CD14-positive monocyte (primary cell): Measurements from ENCODE around the gene PNLIPRP2. TPM values are rescaled to one million over a fixed set of nuclear protein-coding genes. Genes with fewer than 3 reads are reported as not detected.

Experiments used
- DNase-seq, 3 donors: peaks; one replicate each; pipeline ENCODE4 v3.0.0-alpha.2; 2011 to 2022
- H2AFZ ChIP-seq: 2 replicates; pipeline ENCODE4 v1.6.0; 2012; ENCODE audit warnings: mild to moderate bottlenecking, low read depth, low read length, inconsistent platforms; ENCODE audit not compliant: insufficient read depth, poor library complexity, severe bottlenecking
- H3K27ac ChIP-seq, 2 donors: 1 replicate in 1 of 2; 2 replicates in 1 of 2; pipeline ENCODE4 v1.5.1; 2012 to 2013; ENCODE audit warnings: low read length in 2 of 2, control low read depth in 1 of 2, inconsistent platforms in 1 of 2, low read depth in 1 of 2, mild to moderate bottlenecking in 1 of 2
- H3K27me3 ChIP-seq, 2 donors: one replicate each; pipeline versions ENCODE4 v1.6.0 to v1.6.1; 2011 to 2013; ENCODE audit warnings: low read length in 2 of 2; ENCODE audit not compliant: control insufficient read depth in 2 of 2, insufficient read depth in 2 of 2
- H3K36me3 ChIP-seq, 2 donors: replicated peaks in 1 of 2; 1 replicate in 1 of 2; 2 replicates in 1 of 2; pipeline versions ENCODE4 v1.5.1 to v1.6.1; 2012 to 2013; ENCODE audit warnings: low read length in 2 of 2, control low read depth in 1 of 2, inconsistent platforms in 1 of 2, mild to moderate bottlenecking in 1 of 2; ENCODE audit not compliant: insufficient read depth in 2 of 2, control insufficient read depth in 1 of 2
- H3K4me1 ChIP-seq, 2 donors: 1 replicate in 1 of 2; 2 replicates in 1 of 2; pipeline versions ENCODE4 v1.5.1 to v1.6.1; 2012 to 2013; ENCODE audit warnings: low read length in 2 of 2, control low read depth in 1 of 2, inconsistent platforms in 1 of 2, mild to moderate bottlenecking in 1 of 2, moderate library complexity in 1 of 2; ENCODE audit not compliant: insufficient read depth in 2 of 2, control insufficient read depth in 1 of 2
- H3K4me2 ChIP-seq: replicated peaks from 2 replicates; pipeline ENCODE3; 2012; ENCODE audit warnings: low read length, moderate library complexity, mild to moderate bottlenecking; ENCODE audit not compliant: poor library complexity, severe bottlenecking; ENCODE audit errors: extremely low read depth
- H3K4me3 ChIP-seq, 3 experiments: fragments of 200-600 bp in 1 of 3; sonication (generic) in 1 of 3; replicated peaks in 1 of 3; 1 replicate in 2 of 3; 2 replicates in 1 of 3; pipeline ENCODE4 v1.5.1; 2011 to 2013; ENCODE audit warnings: low read length in 3 of 3, mild to moderate bottlenecking in 3 of 3, control low read depth in 2 of 3, low read depth in 2 of 3, inconsistent platforms in 1 of 3, moderate library complexity in 1 of 3
- H3K79me2 ChIP-seq: 2 replicates; pipeline ENCODE4 v1.6.0; 2012; ENCODE audit warnings: mild to moderate bottlenecking, control low read depth, inconsistent platforms, low read length, moderate library complexity; ENCODE audit not compliant: insufficient read depth
- H3K9ac ChIP-seq: 2 replicates; pipeline ENCODE4 v1.6.0; 2017; ENCODE audit warnings: low read length, mild to moderate bottlenecking; ENCODE audit not compliant: insufficient read depth, poor library complexity, severe bottlenecking
- H3K9me3 ChIP-seq, 2 donors: replicated peaks in 1 of 2; 1 replicate in 1 of 2; 2 replicates in 1 of 2; pipeline versions ENCODE4 v1.5.1 to v1.6.1; 2012 to 2013; ENCODE audit warnings: low read length in 2 of 2, control low read depth in 1 of 2; ENCODE audit not compliant: control insufficient read depth in 1 of 2, insufficient read depth in 1 of 2
- H4K20me1 ChIP-seq: 2 replicates; pipeline ENCODE4 v1.6.0; 2012; ENCODE audit warnings: mild to moderate bottlenecking, low read length, control low read depth, moderate library complexity; ENCODE audit not compliant: insufficient read depth
- H3K27ac Mint-ChIP-seq, 7 donors: one replicate each; pipeline ENCODE4 v1.8.0; 2020; ENCODE audit warnings: mild to moderate bottlenecking in 7 of 7, mixed read lengths in 7 of 7, moderate library complexity in 6 of 7, inconsistent platforms in 2 of 7
- H3K27me3 Mint-ChIP-seq, 3 donors: one replicate each; pipeline ENCODE4 v1.8.0; 2021 to 2022; ENCODE audit warnings: low read depth in 3 of 3, mild to moderate bottlenecking in 3 of 3, mixed read lengths in 3 of 3, moderate library complexity in 3 of 3, inconsistent platforms in 1 of 3
- H3K36me3 Mint-ChIP-seq, 2 donors: one replicate each; pipeline ENCODE4 v1.8.0; 2020; ENCODE audit warnings: mixed read lengths in 2 of 2, inconsistent platforms in 1 of 2, mild to moderate bottlenecking in 1 of 2
- H3K4me1 Mint-ChIP-seq: one replicate; pipeline ENCODE4 v1.8.0; 2020; ENCODE audit warnings: mild to moderate bottlenecking, mixed read lengths
- H3K4me3 Mint-ChIP-seq, 2 donors: one replicate each; pipeline ENCODE4 v1.8.0; 2020; ENCODE audit warnings: mild to moderate bottlenecking in 2 of 2, mixed read lengths in 2 of 2, moderate library complexity in 1 of 2
- H3K9me3 Mint-ChIP-seq, 7 donors: one replicate each; pipeline ENCODE4 v1.8.0; 2020 to 2022; ENCODE audit warnings: mixed read lengths in 7 of 7, mild to moderate bottlenecking in 6 of 7, moderate library complexity in 6 of 7, inconsistent platforms in 2 of 7
- CTCF ChIP-seq: fragments of 200-600 bp; IDR thresholded peaks from one replicate; pipeline ENCODE4 v1.8.0; 2022; ENCODE audit warnings: antibody characterized with exemption, mild to moderate bottlenecking
- WGBS: methylation state at CpG from one replicate; pipeline ENCODE4 v1.1.5; 2013; ENCODE audit warnings: missing lambda C conversion rate; ENCODE audit not compliant: insufficient coverage; 5-methylcytosine and 5-hydroxymethylcytosine counted together
- intact Hi-C, 2 donors: fragments of 100-400 bp; cut with micrococcal nuclease; formaldehyde crosslinking; loops; one replicate each; pipeline versions ENCODE4 v1.15.0 to v1.15.1; 2023
- polyA plus RNA-seq, 3 donors: library from polyadenylated mRNA; depleted of rRNA in 1 of 3; unstranded in 2 of 3; stranded (reverse) in 1 of 3; fragments of 300-500 nt in 2 of 3; fragments of >200 nt in 1 of 3; fragmentation: Illumina TruSeq in 2 of 3; gene quantifications; 1 replicate in 2 of 3; 2 replicates in 1 of 3; pipeline ENCODE4 v1.2.3, GENCODE V29; 2012 to 2021

The PNLIPRP2 gene
- polyA plus RNA-seq, 3 donors: not detected

GRCh38 chr10:116692225-116692624, 71.5 kb downstream of the PNLIPRP2 start:
- no peak for TF ChIP-seq CTCF
- H3K27me3 ChIP-seq: no peaks in the 10 kb centered on the region
- intact Hi-C loops: no loop called here
- no peaks in the 10 kb centered on the region for H3K36me3 ChIP-seq
- no peak for DNase-seq
- no peaks in the 10 kb centered on the region for H3K4me1 ChIP-seq
- Mint-ChIP-seq H3K27me3 (peaks cover 9 to 18% (median 13%) of the 10 kb centered on the region in 3 donors), H3K4me3 (no peak overlapping the region), H3K4me1 (peaks cover 1% of the 10 kb centered on the region), H3K27ac (no peak overlapping the region), H3K36me3 (no peaks in the 10 kb centered on the region), H3K9me3 (peaks cover 0 to 8% (median 0%) of the 10 kb centered on the region in 7 donors)
- no peak overlapping the region for H3K4me3 ChIP-seq
- no peak overlapping the region for H3K4me2 ChIP-seq
- WGBS: 96% methylated on average over 8 of the region's 8 CpGs
- H3K9ac ChIP-seq: no peak overlapping the region
- no peaks in the 10 kb centered on the region for H3K79me2 ChIP-seq
- no peaks in the 10 kb centered on the region for H4K20me1 ChIP-seq
- no peak overlapping the region for H2AFZ ChIP-seq
- H3K9me3 ChIP-seq: no peaks in the 10 kb centered on the region
- H3K27ac ChIP-seq: no peak overlapping the region

- no peak overlapping the region for H3K9ac ChIP-seq
- H3K9me3 Mint-ChIP-seq: peaks cover 0 to 8% (median 0%) of the 10 kb centered on the region in 7 donors
- H4K20me1 ChIP-seq: no peaks in the 10 kb centered on the region
- no peak overlapping the region for H3K4me3 Mint-ChIP-seq
- H3K27me3 Mint-ChIP-seq: peaks cover 9 to 17% (median 12%) of the 10 kb centered on the region in 3 donors
- 73% methylated on average over 14 of the region's 14 CpGs for WGBS
- H3K27ac ChIP-seq: no peak overlapping the region
- H3K4me2 ChIP-seq: no peak overlapping the region
- H3K4me1 Mint-ChIP-seq: no peaks in the 10 kb centered on the region
- no peak overlapping the region for H3K4me3 ChIP-seq
- H3K79me2 ChIP-seq: no peaks in the 10 kb centered on the region
- intact Hi-C loops: no loop called here
- no peaks in the 10 kb centered on the region for H3K36me3 ChIP-seq
- H3K9me3 ChIP-seq: no peaks in the 10 kb centered on the region
- no peak overlapping the region for H3K27ac Mint-ChIP-seq
- H2AFZ ChIP-seq: no peak overlapping the region
- DNase-seq: no peak
- TF ChIP-seq CTCF: no peak
- no peaks in the 10 kb centered on the region for H3K27me3 ChIP-seq
- no peaks in the 10 kb centered on the region for H3K4me1 ChIP-seq
- H3K36me3 Mint-ChIP-seq: no peaks in the 10 kb centered on the region
Measured at GRCh38 chr10:116694243-116694926, 73.6 kb downstream of the PNLIPRP2 start.

Other genes starting within 250 kb of the PNLIPRP2 start
- gene PNLIPRP3, start 193.1 kb upstream of the PNLIPRP2 start, polyA plus RNA-seq: not detected
- not detected for gene PNLIP, start 75.0 kb upstream of the PNLIPRP2 start, polyA plus RNA-seq
- gene PNLIPRP1, start 30.0 kb upstream of the PNLIPRP2 start, polyA plus RNA-seq: under 1 TPM in 1 of 3 donors, not detected in 2; 0.04 TPM
- gene HSPA12A, start 121.6 kb downstream of the PNLIPRP2 start, polyA plus RNA-seq: under 1 TPM in 1 of 3 donors, not detected in 2; 0.01 TPM
- not detected for gene ENO4, start 228.5 kb downstream of the PNLIPRP2 start, polyA plus RNA-seq